Measurements from ENCODE around the gene TTC39A.

The TTC39A gene

DNA sequence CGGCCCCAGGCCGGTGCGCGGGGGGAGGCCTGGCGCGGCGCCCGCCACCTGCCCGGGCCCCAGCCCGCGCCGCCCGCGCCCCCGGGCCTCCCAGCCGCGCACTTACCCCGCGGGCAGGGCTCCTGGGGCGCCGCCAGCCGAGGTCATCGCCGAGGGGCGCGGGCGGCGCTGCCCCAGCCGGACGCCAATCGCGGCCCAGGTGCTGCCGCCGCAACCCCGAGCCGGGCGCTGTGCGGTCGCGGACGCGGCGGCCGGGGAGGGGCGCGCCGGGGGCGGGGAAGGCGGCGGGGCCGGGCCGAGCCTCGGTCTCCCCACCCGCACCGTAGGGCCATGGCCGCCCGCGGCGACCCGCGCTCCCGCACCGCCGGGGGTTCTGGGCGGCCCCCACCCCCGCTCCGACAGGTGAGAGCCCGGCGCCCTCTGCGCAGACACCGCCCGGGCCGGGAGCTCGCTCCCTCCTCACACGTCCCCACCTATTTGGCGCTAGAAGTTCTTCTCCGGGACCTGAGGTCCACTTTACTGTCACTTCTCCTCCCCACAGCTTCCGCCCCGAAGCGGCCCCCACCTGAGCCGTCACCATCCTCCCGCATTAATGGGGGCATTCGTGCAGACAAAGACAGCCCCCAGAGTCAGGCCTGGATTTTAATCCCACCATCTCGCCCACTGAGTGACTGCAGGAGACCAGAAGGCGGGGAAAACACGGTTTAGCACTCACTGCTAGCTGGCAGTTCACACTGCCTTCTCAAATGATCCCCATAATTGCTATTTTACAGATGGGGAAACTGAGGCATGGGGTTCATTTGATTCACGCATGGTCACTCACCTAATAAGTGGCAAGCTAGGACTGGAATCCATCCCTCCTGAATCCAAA is at the start of gene TTC39A:
TTC39A (minus strand) TSS at position 232 of the 871 bp plus-strand sequence; CDS start at position 147, 85 bp downstream.
- no peak for DNase-seq (ENCODE audit: low read depth)

DNA sequence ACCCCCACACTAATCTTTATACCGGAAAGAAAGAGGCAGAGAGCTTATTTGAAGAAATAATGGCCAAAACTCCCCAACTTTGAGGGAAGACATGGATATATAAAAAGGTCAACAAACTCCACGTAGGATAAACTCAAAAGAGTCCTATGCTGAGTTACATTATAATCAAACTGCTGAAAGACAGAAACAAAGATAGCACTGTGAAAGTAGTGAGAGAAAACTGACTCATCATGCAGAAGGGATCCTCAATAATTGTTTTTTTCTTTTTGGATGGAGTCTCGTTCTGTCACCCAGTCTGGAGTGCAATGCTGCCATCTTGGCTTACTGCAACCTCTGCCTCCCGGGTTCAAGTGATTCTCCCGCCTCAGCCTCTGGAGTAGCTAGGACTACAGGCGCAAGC is 48.5 kb upstream of the TTC39A start:
- no peak for DNase-seq (ENCODE audit: low read depth)

DNA sequence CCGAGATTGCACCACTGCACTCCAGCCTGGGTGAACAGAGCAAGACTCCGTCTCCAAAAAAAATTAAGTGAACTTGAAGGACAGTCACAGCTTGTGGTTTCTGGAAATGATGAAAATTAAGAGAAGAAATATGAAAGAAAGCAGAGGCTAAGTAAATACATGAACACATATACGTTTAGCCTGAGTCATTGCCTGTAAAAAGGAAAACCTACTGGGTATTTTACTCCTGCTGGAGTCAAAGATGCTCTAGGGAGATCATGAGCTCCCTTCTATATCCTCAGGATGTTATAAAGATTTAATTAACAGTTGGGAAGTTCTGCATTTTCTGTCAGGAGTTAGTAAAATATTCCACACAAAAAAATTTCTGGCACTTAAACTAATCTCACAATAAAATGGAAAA is 43.5 kb upstream of the TTC39A start:
- no peak for DNase-seq (ENCODE audit: low read depth)

DNA sequence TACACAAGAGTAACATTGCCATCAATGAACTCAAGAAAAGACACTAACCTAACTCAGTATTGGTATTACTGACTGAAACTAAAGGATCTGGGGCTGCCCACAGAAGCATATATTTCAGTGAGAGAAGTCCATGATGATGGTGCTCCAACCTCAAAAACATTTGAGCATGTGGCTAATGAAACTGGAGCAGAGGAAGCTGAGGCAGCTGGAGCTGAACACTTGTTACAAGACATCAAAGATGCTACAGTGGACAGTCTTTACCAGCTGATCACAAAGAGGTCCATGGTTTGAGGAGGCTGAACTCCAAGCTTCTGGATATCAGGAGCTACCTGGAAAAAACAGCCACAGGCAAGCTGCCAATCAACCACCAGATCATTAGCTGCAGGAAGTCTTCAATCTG is 42.2 kb upstream of the TTC39A start:
- DNase-seq (ENCODE audit: low read depth) = no peak

DNA sequence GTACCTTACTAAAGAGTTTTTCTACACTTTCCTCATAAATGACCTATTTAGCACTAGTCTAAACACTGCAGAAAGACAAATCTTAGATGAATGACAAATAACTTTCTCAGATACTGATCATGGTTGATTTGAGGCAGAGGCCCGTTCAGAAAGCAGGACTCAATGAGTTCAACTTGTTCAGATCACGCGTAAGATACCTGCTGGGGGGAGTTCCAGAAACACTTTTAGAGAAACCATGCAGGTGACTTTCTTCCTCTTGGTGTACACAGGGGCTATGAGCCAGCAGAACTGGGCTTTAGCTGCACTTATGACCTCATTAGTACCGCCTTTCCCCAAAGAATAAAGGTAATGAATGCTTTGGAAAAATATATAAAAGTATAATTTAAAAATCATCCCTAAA is 38.8 kb upstream of the TTC39A start:
- DNase-seq (ENCODE audit: low read depth) = no peak

DNA sequence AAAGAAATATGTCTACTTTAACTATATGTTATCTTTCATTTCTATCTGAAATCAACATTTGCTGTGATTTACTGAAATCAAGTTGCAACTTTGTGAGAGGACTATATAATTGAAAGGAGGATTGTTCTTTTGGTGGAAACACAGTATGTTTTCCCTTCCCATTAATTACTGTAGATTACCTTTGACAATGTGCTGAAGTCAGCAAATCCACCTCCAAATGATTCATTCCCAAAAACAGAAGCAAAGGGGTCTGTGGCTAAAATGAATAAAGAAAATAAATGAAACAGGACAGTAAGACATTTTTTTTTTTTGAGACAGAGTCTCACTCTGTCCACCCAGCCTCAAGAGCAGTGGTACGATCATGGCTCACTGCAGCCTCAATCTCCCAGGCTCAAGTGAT is 35.4 kb upstream of the TTC39A start:
- no peak for DNase-seq (ENCODE audit: low read depth)

DNA sequence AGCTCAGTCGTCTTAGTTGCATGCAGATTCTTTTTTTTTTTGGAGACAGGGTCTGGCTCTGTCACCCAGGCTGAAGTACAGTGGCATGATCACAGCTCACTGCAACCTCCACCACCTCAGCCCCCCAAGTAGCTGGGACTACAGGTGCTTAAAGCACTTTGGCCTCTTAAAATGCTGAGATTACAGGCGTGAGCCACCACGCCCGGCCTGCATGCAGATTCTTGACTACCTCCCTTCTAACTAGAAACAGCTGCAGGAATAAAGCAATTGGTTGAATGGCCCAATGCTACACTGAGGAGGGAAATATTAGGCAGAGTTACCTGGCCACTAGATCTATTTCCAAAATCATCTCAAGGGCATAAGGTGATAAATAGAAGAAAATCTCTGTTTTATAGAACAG is 29.5 kb upstream of the TTC39A start:
- no peak for DNase-seq (ENCODE audit: low read depth)

DNA sequence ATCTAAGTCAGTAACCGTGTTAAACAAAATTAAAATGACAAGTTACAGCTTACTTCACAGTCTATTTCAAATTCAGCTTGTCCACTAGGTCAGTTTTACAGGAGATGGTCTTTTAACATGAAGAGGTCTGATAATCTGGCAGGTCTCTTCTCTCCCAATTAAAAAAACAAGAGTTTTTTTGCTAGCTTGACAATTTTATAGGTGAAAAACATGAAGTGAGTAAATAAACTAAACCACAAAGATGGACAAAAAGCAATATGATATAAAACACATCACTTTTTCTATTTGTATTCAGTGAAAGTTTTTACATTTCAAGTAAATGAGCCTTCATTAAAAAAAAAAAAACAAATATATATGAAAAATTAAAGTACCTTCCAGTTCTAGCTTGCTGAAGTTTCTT is 25.0 kb upstream of the TTC39A start:
- no peak for DNase-seq (ENCODE audit: low read depth)

DNA sequence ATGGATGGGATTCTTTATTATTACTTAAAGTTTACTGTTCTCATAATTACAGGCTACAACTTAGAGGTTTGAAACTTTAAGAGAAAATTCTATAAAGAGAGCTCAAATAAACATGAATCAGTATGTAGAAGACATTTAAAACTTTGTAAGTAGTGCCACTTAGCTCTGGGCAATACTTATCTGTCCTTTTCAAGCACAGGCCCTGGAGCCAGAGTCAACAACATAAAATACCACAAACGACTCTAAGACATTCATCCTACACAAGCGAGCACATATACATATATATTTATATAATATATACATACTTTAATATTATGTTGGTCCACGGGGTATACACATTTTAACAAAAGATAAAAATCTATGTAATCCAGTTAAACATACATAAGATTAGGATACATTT is 24.1 kb upstream of the TTC39A start:
- no peak for DNase-seq (ENCODE audit: low read depth)

DNA sequence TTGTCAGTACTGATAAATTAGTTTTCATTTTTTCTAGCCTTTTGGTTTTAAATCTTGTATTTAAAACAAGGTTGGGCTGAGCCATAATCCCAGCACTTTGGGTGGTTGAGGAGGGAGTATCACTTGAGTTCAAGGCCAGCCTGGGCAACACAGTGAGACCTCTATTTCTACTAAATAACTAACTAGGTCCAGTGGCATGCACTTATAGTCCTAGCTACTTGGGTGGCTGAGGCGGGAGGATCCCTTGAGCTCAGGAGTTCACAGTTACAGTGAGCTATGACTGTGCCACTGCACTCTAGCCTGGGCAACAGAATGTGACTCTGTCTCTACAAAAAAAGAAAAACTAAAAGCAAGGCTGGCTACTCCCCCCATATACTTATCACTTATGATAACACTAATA is 21.5 kb upstream of the TTC39A start:
- no peak for DNase-seq (ENCODE audit: low read depth)

DNA sequence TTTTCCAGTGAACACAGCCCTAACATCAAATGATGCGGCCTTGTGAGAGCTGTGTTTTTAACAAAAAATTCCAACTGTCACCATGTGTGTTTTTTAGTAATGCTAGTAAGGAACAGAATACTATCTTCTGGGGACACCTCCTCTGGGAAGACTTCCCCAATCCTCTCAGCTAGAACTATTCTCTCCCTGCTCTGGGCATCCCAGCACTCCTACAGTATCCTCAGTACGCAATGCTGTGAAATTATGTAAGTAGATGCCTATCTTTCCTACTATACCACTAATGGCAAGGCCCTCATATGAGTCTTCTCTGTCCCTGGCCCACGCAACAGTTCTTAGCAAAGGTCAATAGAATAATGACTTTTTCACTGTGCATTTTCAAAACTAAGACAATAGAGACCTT is 19.5 kb upstream of the TTC39A start:
- no peak for DNase-seq (ENCODE audit: low read depth)

DNA sequence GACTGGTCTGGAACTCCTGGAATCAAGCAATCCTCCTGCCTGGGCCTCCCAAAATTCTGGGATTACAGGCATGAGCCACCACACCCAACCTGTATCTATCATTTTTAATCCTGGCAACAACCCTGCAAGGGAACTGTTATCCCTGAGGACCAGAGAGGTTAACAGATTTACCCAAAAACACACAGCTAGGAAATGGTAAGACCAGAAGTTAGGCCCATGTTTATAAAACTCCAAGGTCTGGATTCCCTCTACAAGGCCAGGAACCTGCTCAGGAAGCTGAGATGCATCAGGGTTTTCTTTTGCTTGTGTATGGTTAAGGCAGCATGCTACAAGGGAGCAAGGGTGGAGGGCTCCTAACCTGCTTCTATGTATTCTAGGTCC is 17.8 kb upstream of the TTC39A start:
- DNase-seq (ENCODE audit: low read depth) = no peak

DNA sequence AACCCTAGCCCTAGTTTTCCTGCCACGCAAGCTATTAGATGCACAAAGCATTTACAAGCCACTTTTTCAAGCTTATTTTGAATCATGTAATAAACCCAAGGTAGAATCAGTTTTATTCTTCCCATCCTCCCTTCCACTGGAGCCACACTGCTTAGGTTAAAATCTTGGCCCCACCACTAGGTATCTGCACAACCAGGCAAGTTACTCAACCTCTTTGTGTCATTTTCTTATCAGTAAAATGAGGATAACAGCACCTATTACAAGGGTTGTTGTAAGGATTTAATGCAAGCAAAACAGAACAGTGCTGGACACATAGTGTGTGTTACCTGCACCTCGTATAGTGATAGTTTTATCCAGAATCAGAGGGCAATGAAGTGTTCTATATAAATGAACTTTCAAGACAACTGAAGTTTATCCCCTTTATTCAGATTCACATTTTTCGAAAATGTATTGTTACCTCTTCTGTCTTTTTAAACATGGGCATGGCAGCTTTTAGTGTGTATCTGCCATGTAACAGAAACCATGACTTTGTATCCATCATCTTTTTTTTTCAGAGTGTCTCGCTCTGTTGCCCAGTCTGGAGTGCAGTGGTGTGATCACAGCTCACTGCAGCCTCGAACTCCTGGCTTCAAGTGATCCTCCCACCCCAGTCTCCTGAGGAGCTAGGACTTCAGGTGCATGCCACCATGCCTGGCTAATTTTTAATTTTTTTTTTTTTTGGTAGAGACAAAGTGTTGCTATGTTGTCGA is 17.2 kb upstream of the TTC39A start:
- DNase-seq (ENCODE audit: low read depth) = no peak

DNA sequence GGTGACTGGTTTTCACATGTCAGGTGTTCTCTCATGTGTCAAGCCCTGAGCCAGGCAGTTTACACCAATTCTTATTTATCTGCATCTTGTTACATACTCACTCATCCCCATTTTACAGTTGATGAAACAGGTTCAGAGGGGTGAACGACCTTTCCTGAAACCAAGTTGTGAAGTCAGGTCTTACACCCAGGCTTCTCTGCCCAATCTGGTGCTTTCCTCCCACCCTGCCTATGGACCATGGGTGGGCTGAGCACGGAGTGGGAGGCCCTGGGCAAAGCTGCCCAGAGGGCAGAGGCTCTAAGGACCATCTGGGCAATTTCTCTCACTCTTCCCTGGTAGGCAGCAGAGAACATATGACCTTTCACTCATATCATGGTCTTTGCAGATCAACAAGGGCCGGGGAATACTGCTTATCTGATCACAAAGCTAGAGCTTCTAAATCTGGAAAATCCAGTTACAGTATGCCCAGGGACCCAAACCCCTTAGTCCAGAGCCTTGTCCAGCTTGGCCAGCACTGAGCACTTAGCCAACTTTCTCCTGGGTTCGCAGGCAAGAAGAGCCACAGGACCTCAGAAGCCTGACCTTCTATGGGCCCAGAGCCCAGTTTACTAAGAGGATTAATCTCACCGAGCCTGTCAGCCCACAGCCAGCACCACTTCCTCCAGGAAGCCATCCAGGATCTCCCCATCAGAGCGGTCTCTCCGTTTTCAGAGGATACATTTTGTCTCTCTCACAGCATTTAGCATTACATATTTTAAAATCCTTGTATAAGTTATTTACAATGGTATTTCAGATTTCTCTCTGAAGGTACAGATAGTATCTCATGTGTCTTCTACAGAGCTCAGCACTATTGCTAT is 16.0 kb upstream of the TTC39A start:
- DNase-seq (ENCODE audit: low read depth) = no peak

DNA sequence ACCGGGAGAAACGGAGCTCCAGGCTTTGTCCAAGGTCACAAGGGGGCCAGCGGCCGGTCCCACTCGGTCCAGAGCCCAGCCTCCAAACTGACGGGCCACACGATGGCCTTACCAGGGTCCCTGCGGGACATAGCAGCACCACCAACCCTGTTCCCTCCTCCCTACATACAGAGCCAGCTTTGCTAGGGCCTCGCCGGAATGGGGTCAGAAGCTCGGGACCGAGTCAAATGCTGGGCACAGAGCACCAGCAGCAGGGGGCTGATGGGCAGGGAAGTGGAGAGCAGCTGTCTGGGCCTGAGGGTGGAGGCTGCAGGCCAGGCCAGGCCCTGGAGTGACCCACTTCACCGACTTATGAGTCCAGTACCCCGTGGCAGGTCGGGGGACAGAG is 14.9 kb upstream of the TTC39A start:
- no peak for DNase-seq (ENCODE audit: low read depth)

DNA sequence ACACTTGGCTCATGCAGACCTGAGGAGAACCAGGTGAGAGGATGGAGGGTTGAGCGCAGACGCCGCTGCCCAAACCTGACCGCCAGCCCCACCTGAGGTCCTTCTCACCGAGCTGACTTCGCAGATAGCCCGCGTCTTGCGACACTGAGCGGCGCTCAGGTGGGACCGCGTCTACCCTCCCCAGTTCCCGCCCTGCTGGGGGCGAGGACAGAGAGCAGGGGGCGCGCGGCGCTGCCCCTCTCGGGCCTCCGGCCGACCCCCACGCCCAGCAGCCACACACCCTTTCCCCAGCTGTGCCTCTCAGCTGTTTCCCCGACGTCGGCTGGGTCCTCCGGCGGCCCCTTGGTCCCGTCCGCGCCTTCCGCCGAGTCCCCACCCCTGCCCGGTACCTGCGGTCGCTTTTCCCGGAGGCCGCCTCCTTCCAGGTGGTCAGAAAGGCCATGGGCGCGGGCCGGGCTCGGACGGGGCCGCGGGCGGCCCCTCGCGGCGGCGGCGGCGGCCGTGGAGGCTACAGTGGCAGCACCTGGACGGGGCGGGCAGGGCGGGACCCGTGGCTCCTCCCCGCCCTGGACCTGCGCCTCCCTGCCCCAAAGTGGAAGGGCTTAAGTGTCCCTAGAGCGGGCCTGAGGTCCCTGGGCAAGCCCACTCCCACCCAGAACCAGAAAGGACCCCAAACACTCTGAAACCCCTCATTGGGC is 14.4 kb upstream of the TTC39A start:
- DNase-seq (ENCODE audit: low read depth) = no peak

DNA sequence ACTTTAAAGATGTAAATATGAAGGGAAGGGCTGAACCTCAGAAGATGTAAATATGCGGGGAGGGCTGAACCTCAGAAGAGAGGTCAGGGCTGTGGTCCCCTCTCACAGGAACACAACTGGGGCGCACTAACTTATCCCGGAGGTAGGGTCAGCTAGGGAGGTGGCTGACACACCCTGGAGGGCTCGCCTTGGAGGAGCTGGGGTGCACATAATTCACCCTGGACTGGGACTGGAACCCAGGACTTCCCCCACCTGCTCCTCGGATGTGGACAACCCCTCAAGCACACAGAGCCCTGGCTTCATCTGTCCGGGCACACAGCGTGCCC is 13.9 kb upstream of the TTC39A start:
- DNase-seq (ENCODE audit: low read depth) = no peak

DNA sequence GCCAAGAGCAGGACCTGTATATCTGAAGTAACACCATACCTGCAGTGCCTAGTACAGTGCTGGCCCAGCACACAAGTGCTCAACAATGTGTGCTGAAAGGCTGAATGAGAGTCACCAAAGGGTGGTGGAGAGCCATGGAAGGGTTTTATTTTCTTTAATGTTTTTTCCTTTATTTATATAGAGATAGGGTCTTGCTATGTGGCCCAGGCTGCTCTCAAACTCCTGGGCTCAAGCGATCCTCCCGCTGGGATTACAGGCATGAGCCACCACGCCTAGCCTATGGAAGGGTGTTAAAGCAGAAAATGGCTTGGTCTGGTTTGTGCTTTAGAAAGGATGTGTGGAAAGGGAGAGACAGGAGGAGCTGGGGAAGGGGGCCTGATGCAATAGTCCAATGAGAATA is 13.3 kb upstream of the TTC39A start:
- no peak for DNase-seq (ENCODE audit: low read depth)

DNA sequence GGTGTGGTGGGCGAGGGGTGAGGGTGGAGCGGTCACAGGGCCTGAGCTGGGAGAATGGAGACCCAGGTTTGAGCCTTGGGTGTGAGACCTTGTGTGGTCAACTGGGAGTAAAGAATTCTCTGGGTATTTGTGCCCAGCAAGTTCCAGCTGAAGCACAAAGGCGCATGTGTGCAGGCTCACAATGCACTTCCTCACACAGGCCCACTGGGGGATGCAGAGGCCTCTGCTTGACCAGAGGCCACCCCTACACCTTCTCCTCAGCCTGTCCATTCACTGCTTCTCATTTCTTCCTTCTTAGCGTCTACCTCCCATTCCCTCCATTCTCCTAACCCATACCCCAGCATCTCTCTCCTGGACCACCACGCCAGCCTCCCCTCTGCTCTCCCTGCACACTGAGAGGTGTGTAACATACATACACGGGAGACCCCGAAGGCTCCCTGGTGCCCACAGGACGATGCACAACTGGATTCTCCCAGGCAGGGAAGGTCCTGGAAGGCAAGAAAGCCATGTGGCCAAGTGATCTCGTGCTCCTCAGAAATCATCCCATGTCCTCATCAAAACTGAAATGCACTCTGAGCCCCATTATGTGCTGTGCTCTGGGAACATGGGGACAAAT is 12.3 kb upstream of the TTC39A start:
- no peak for DNase-seq (ENCODE audit: low read depth)

DNA sequence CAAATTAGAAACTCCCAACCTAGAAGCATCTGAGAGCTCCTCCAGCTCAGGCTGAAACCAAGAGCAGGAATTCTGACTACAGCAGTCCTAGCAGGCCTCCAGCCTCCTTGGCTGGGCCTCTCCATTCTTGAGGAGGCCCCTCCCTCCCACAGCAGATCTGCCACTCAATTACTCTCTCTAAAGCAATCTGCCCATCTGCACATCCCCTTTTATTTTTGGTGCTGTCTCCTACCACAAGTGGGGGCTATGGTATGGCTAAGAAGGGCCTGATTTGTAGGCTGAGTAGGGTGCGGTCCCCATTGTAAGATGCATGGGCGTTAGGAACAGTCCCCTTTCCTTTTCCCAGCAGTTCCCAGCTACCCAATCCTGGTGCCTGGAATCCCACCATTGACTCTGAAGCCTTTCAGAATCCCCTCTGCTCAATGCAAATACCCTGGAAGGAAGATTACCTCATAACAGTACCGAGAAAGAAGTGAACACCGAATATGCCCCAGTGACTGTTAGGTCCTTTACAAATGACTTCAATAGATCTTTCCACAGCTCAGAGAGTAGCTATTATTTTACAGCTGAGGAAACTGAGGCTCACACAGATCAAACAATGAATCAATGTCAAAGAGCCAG is 11.6 kb upstream of the TTC39A start:
- no peak for DNase-seq (ENCODE audit: low read depth)

DNA sequence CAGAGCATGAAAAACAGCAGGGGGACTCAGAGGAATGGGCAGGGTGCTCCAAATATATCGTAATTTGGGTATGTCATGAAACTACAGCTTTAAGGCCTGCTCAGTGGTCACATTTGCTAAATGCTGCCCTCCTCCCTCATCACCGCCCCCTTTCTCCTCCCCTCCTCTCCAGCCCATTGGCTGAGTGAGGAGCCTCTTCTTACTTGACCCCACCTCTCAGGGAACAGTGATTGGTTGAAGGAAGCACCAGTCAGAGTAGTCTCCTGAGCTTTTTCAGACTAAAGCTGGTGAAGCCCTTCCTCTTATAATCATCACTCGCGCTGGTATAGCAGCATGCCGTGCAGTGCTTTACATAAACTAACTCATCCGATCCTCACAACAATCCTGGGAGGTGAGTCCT is 10.0 kb upstream of the TTC39A start:
- DNase-seq (ENCODE audit: low read depth) = no peak

Data from activated T-helper 1 cell treated with Interleukin-2 at 50 U/mL for 16 hours (primary cell).